Measurements from ENCODE around the gene RADIL.

GRCh38 chr7:4790516-4790991 lies 93.0 kb downstream of the RADIL start:
- TF ChIP-seq CTCF (IDR thresholded peaks at IDR 0.05) (no peak), POLR2A (IDR thresholded peaks at IDR 0.05) (no peak)

All from uterus (tissue), 2 donors.